IgD-negative memory B cell (primary cell): ENCODE data around the gene RALA. TPM values are rescaled to one million over a fixed set of nuclear protein-coding genes. Genes with fewer than 3 reads are reported as not detected.
A peak's percentile ranks its signal among the peaks of the same experiment; 100 is the strongest.
"Not testable (repeated sequence)": the region's sequence is repeated elsewhere in the genome, so short reads cannot be mapped to it uniquely, and the experiment has no call there.

Experiments used
- H3K27ac Mint-ChIP-seq, 3 donors: one replicate each; pipeline ENCODE4 v1.8.0; 2020 to 2022; ENCODE audit warnings: mild to moderate bottlenecking in 3 of 3, mixed read lengths in 3 of 3, moderate library complexity in 1 of 3
- H3K27me3 Mint-ChIP-seq: one replicate; pipeline ENCODE4 v1.8.0; 2021; ENCODE audit warnings: mixed read lengths
- H3K36me3 Mint-ChIP-seq: one replicate; pipeline ENCODE4 v1.8.0; 2020; ENCODE audit warnings: mild to moderate bottlenecking, mixed read lengths
- H3K4me1 Mint-ChIP-seq, 3 donors: one replicate each; pipeline ENCODE4 v1.8.0; 2020 to 2022; ENCODE audit warnings: mixed read lengths in 3 of 3, mild to moderate bottlenecking in 1 of 3
- H3K4me3 Mint-ChIP-seq, 4 donors: one replicate each; pipeline ENCODE4 v1.8.0; 2020 to 2022; ENCODE audit warnings: mild to moderate bottlenecking in 4 of 4, mixed read lengths in 4 of 4, moderate library complexity in 3 of 4
- H3K9me3 Mint-ChIP-seq, 3 donors: one replicate each; pipeline ENCODE4 v1.8.0; 2020 to 2021; ENCODE audit warnings: mixed read lengths in 3 of 3, mild to moderate bottlenecking in 1 of 3
- polyA plus RNA-seq: library from polyadenylated mRNA; unstranded; fragments of 300-500 nt; fragmentation: Illumina TruSeq; gene quantifications from one replicate; pipeline ENCODE4 v1.2.3, GENCODE V29; 2021

The RALA gene
- polyA plus RNA-seq, 1 donor from 2014 or later: 36.0 TPM

GRCh38 chr7:39674406-39674805 is 51.0 kb downstream of the RALA start:
- Mint-ChIP-seq H3K27me3 (no peaks in the 10 kb centered on the region), H3K4me3 (no peak overlapping the region), H3K27ac (no peak overlapping the region), H3K9me3 (peaks cover 0 to 4% (median 0%) of the 10 kb centered on the region in 3 donors), H3K36me3 (peaks cover 5% of the 10 kb centered on the region), H3K4me1 (peaks cover 16 to 24% (median 16%) of the 10 kb centered on the region in 3 donors)

- no peak overlapping the region for H3K4me3 Mint-ChIP-seq
- H3K36me3 Mint-ChIP-seq: peaks cover 3% of the 10 kb centered on the region
- no peak overlapping the region for H3K27ac Mint-ChIP-seq
- H3K9me3 Mint-ChIP-seq: peaks cover 0 to 4% (median 0%) of the 10 kb centered on the region in 3 donors
- H3K27me3 Mint-ChIP-seq: no peaks in the 10 kb centered on the region
- H3K4me1 Mint-ChIP-seq: peaks cover 16 to 21% (median 18%) of the 10 kb centered on the region in 3 donors
Observed at GRCh38 chr7:39676346-39676745, 53.0 kb downstream of the RALA start.

- Mint-ChIP-seq H3K36me3 (peaks cover 3% of the 10 kb centered on the region), H3K27me3 (no peaks in the 10 kb centered on the region), H3K4me1 (peaks cover 16 to 30% (median 21%) of the 10 kb centered on the region in 3 donors), H3K9me3 (peaks cover 0 to 4% (median 0%) of the 10 kb centered on the region in 3 donors), H3K27ac (no peak overlapping the region), H3K4me3 (no peak overlapping the region)
Observed at GRCh38 chr7:39678930-39679709, 55.7 kb downstream of the RALA start.

- H3K27me3 Mint-ChIP-seq, H3K4me3 Mint-ChIP-seq, H3K36me3 Mint-ChIP-seq, H3K9me3 Mint-ChIP-seq, H3K27ac Mint-ChIP-seq: not testable (repeated sequence)
- H3K4me1 Mint-ChIP-seq: peaks cover 16 to 30% (median 23%) of the 10 kb centered on the region in 3 donors
Observed at GRCh38 chr7:39679874-39680273, 56.5 kb downstream of the RALA start.

GRCh38 chr7:39681887-39682441 is 58.6 kb downstream of the RALA start:
- H3K9me3 Mint-ChIP-seq: peaks cover 0 to 2% (median 0%) of the 10 kb centered on the region in 3 donors
- peaks cover 5% of the 10 kb centered on the region for H3K36me3 Mint-ChIP-seq
- H3K4me3 Mint-ChIP-seq: no peak overlapping the region
- peak overlapping the region in 1 of 3 donors; percentile 67 for H3K27ac Mint-ChIP-seq
- H3K4me1 Mint-ChIP-seq: peaks cover 20 to 30% (median 24%) of the 10 kb centered on the region in 3 donors
- H3K27me3 Mint-ChIP-seq: no peaks in the 10 kb centered on the region

GRCh38 chr7:39683216-39683845 is 60.0 kb downstream of the RALA start:
- peaks cover 20 to 30% (median 21%) of the 10 kb centered on the region in 3 donors for H3K4me1 Mint-ChIP-seq

GRCh38 chr7:39686261-39686924 is 63.0 kb downstream of the RALA start:
- no peak overlapping the region for H3K27ac Mint-ChIP-seq

More at GRCh38 chr7:39683216-39683845, 60.0 kb downstream of the RALA start:
- Mint-ChIP-seq H3K9me3 (no peaks in the 10 kb centered on the region), H3K27me3 (no peaks in the 10 kb centered on the region), H3K4me3 (no peak overlapping the region), H3K36me3 (peaks cover 5% of the 10 kb centered on the region), H3K27ac (no peak overlapping the region)

GRCh38 chr7:39688611-39689480 is 65.5 kb downstream of the RALA start:
- Mint-ChIP-seq H3K9me3 (peaks cover 0 to 2% (median 0%) of the 10 kb centered on the region in 3 donors), H3K27ac (no peak overlapping the region), H3K27me3 (no peaks in the 10 kb centered on the region), H3K36me3 (peaks cover 15% of the 10 kb centered on the region), H3K4me1 (peaks cover 0 to 6% (median 5%) of the 10 kb centered on the region in 3 donors), H3K4me3 (no peak overlapping the region)

More at GRCh38 chr7:39686261-39686924, 63.0 kb downstream of the RALA start:
- no peak overlapping the region for H3K4me3 Mint-ChIP-seq
- no peaks in the 10 kb centered on the region for H3K9me3 Mint-ChIP-seq
- H3K36me3 Mint-ChIP-seq: peaks cover 15% of the 10 kb centered on the region
- no peaks in the 10 kb centered on the region for H3K27me3 Mint-ChIP-seq
- H3K4me1 Mint-ChIP-seq: peaks cover 12 to 16% (median 15%) of the 10 kb centered on the region in 3 donors

GRCh38 chr7:39691821-39692220 is 68.4 kb downstream of the RALA start:
- no peak overlapping the region for H3K27ac Mint-ChIP-seq
- peaks cover 0 to 2% (median 0%) of the 10 kb centered on the region in 3 donors for H3K4me1 Mint-ChIP-seq
- H3K27me3 Mint-ChIP-seq: no peaks in the 10 kb centered on the region
- H3K36me3 Mint-ChIP-seq: peaks cover 11% of the 10 kb centered on the region
- H3K9me3 Mint-ChIP-seq: peaks cover 0 to 2% (median 0%) of the 10 kb centered on the region in 3 donors
- no peak overlapping the region for H3K4me3 Mint-ChIP-seq

- peak overlapping the region in 1 of 3 donors; percentile 58 for H3K27ac Mint-ChIP-seq
Observed at GRCh38 chr7:39693086-39693485, 69.7 kb downstream of the RALA start.

GRCh38 chr7:39693812-39694211 is 70.4 kb downstream of the RALA start:
- no peak overlapping the region for H3K4me3 Mint-ChIP-seq
- peaks cover 0 to 2% (median 0%) of the 10 kb centered on the region in 3 donors for H3K9me3 Mint-ChIP-seq
- H3K36me3 Mint-ChIP-seq: peaks cover 12% of the 10 kb centered on the region
- no peaks in the 10 kb centered on the region for H3K4me1 Mint-ChIP-seq
- H3K27me3 Mint-ChIP-seq: no peaks in the 10 kb centered on the region
- H3K27ac Mint-ChIP-seq: no peak overlapping the region

More at GRCh38 chr7:39693086-39693485, 69.7 kb downstream of the RALA start:
- not testable (repeated sequence) for H3K9me3 Mint-ChIP-seq, H3K4me1 Mint-ChIP-seq, H3K4me3 Mint-ChIP-seq, H3K27me3 Mint-ChIP-seq
- H3K36me3 Mint-ChIP-seq: peaks cover 12% of the 10 kb centered on the region

- Mint-ChIP-seq H3K27me3 (no peaks in the 10 kb centered on the region), H3K9me3 (peaks cover 0 to 2% (median 0%) of the 10 kb centered on the region in 3 donors), H3K4me3 (no peak overlapping the region), H3K4me1 (no peaks in the 10 kb centered on the region), H3K27ac (no peak overlapping the region), H3K36me3 (peaks cover 6% of the 10 kb centered on the region)
Observed at GRCh38 chr7:39695852-39696586, 72.6 kb downstream of the RALA start.

- Mint-ChIP-seq H3K36me3 (peaks cover 4% of the 10 kb centered on the region), H3K4me1 (no peaks in the 10 kb centered on the region), H3K9me3 (peaks cover 0 to 2% (median 0%) of the 10 kb centered on the region in 3 donors)
Observed at GRCh38 chr7:39696631-39697030, 73.3 kb downstream of the RALA start.

More at GRCh38 chr7:39696631-39697030, 73.3 kb downstream of the RALA start:
- Mint-ChIP-seq H3K4me3 (no peak overlapping the region), H3K27ac (no peak overlapping the region), H3K27me3 (no peaks in the 10 kb centered on the region)
